ENCODE results near the gene MAPK10. TPM values are rescaled to one million over a fixed set of nuclear protein-coding genes. Genes with fewer than 3 reads are reported as not detected.

MAPK10 gene
- total RNA-seq, 4 donors from 2014 or later: 2.0 to 16.8 (median 4.1) TPM

DNA sequence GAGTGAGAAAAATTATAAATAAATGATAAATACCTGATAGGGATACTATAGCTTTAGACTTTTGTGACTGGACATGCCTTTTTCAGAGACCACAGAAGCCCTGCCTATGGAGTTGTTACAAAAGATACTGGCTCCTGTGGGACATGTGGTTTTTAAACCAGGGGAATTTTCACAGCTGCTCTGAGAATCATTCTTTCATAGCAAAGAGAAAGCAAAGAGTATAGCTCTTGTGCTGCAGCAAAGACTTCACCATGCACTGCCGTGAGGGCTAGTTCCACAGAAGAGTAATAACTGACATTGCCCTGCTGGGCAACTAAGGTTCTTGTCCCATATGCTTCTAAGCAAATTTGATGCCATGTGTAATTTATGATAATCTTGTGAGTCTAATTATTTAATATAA, 98.2 kb downstream of the MAPK10 start:
- TF ChIP-seq, protein P1, sequence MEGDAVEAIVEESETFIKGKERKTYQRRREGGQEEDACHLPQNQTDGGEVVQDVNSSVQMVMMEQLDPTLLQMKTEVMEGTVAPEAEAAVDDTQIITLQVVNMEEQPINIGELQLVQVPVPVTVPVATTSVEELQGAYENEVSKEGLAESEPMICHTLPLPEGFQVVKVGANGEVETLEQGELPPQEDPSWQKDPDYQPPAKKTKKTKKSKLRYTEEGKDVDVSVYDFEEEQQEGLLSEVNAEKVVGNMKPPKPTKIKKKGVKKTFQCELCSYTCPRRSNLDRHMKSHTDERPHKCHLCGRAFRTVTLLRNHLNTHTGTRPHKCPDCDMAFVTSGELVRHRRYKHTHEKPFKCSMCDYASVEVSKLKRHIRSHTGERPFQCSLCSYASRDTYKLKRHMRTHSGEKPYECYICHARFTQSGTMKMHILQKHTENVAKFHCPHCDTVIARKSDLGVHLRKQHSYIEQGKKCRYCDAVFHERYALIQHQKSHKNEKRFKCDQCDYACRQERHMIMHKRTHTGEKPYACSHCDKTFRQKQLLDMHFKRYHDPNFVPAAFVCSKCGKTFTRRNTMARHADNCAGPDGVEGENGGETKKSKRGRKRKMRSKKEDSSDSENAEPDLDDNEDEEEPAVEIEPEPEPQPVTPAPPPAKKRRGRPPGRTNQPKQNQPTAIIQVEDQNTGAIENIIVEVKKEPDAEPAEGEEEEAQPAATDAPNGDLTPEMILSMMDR (IDR thresholded peaks at IDR 0.05): no peak
- TF ChIP-seq EP300 (IDR thresholded peaks at IDR 0.05) (no peak), POLR2A (IDR thresholded peaks at IDR 0.05) (no peak), POLR2AphosphoS5 (IDR thresholded peaks at IDR 0.05) (no peak)
- Histone ChIP-seq H3K9me3 (no peaks in the 10 kb centered on the region), H3K27me3 (no peaks in the 10 kb centered on the region), H3K36me3 (no peaks in the 10 kb centered on the region), H3K27ac (no peak overlapping the region), H3K4me1 (no peaks in the 10 kb centered on the region), H3K4me3 (no peak overlapping the region)
- WGBS: 38% methylated on average over 1 of the region's 1 CpG
- no peak for DNase-seq (ENCODE audit: low spot score in 2 of 2)

DNA sequence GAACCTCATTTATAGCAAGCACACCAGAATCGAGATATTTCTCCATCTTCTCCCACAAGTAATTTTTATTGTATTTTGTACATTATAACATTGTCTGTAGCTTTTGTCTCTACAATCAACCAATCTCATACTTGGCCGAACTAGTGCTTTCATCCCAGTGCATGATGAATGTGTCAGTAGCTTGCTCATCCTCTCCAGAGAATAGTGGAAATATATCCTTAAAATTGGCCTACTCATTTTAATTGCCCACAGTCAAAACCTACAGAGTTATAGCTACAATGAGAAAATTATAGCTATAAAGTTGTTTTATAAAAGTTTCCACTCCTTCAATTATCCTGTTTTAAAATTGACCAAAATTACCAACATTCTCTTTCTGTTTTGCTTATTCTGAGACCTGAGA, 103.8 kb downstream of the MAPK10 start:
- TF ChIP-seq POLR2AphosphoS5 (IDR thresholded peaks at IDR 0.05): no peak
- TF ChIP-seq POLR2A (IDR thresholded peaks at IDR 0.05): no peak
- TF ChIP-seq, protein P1 (IDR thresholded peaks at IDR 0.05): no peak
- TF ChIP-seq EP300 (IDR thresholded peaks at IDR 0.05): no peak
- 80% methylated on average over 2 of the region's 2 CpGs for WGBS
- Histone ChIP-seq H3K36me3 (no peaks in the 10 kb centered on the region), H3K9me3 (no peaks in the 10 kb centered on the region), H3K27ac (no peak overlapping the region), H3K27me3 (no peaks in the 10 kb centered on the region), H3K4me1 (no peaks in the 10 kb centered on the region), H3K4me3 (no peak overlapping the region)
- no peak for DNase-seq (ENCODE audit: low spot score in 2 of 2)

DNA sequence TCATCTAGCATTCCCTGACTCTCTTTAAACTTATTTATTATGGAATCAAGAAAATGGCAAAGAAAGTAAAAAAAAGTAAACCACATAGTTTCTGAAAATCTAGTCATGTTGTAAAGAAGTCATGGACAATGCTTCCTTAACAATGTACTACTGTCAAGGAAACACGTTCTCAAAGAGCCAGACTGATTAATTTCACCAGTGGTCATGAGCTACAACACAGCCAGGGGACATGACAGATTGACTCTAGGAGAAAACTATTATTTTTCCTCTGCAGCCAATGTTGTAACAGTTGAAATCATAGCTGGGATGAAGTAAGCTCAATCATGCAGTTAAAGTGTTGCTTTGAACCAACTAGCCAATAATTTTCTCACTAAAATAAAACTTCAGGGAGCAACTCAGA, 109.2 kb downstream of the MAPK10 start:
- no peaks in the 10 kb centered on the region for H3K4me1 ChIP-seq
- no peaks in the 10 kb centered on the region for H3K36me3 ChIP-seq
- TF ChIP-seq POLR2AphosphoS5 (IDR thresholded peaks at IDR 0.05) (no peak), EP300 (IDR thresholded peaks at IDR 0.05) (no peak), POLR2A (IDR thresholded peaks at IDR 0.05) (no peak)
- TF ChIP-seq, protein P1 (IDR thresholded peaks at IDR 0.05): no peak
- H3K27me3 ChIP-seq: no peaks in the 10 kb centered on the region
- H3K27ac ChIP-seq: no peak overlapping the region
- DNase-seq (ENCODE audit: low spot score in 2 of 2): no peak
- WGBS: 62% methylated on average over 1 of the region's 1 CpG
- no peaks in the 10 kb centered on the region for H3K9me3 ChIP-seq
- H3K4me3 ChIP-seq: no peak overlapping the region

DNA sequence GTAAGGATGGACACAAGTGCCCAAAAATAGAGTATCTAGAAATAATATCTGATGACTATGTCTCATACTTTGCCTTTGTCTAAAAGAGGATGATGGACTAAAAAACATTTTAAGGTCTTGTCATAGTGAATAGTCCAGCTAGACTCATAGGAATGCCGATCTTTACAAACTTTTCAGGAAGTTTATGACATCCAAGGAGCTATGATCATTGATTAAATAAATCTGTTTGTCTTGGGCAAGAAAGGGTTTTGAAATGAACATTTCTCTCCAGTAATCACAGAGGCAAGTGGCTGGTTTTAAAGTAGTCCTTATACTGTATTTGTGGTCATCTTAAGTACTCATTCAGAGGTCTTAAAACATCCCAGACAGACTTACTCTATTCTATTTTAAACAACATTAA, 109.8 kb downstream of the MAPK10 start:
- no peaks in the 10 kb centered on the region for H3K27me3 ChIP-seq
- 89% methylated on average over 1 of the region's 1 CpG for WGBS
- TF ChIP-seq POLR2A (IDR thresholded peaks at IDR 0.05) (no peak), POLR2AphosphoS5 (IDR thresholded peaks at IDR 0.05) (no peak), EP300 (IDR thresholded peaks at IDR 0.05) (no peak)
- TF ChIP-seq, protein P1 (IDR thresholded peaks at IDR 0.05): no peak

DNA sequence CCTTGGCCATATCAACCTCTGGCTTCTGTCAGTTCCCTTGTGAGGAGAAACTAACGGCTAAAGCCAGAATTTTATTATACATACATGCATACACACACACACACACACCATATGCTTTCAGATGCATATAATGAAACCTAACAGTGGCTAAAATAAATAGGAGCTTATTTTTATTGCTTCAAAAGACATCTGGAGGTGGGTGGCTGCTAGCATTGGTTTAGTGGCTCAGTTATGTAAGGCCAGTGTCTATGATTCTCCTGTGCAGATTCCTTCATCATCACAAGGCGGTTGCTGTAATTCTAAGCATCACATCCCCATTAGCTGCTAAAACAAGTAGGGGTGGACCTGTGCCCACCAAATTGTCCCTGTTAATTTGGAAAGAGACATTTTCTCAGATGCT, 110.8 kb downstream of the MAPK10 start:
- WGBS: 80% methylated on average over 2 of the region's 2 CpGs
- TF ChIP-seq EP300 (IDR thresholded peaks at IDR 0.05) (no peak), POLR2AphosphoS5 (IDR thresholded peaks at IDR 0.05) (no peak), POLR2A (IDR thresholded peaks at IDR 0.05) (no peak)
- TF ChIP-seq, protein P1 (IDR thresholded peaks at IDR 0.05): no peak
- H3K36me3 ChIP-seq: no peaks in the 10 kb centered on the region
- H3K27me3 ChIP-seq: no peaks in the 10 kb centered on the region
- DNase-seq (ENCODE audit: low spot score in 2 of 2): no peak
- H3K9me3 ChIP-seq: no peaks in the 10 kb centered on the region
- no peak overlapping the region for H3K27ac ChIP-seq
- H3K4me3 ChIP-seq: no peak overlapping the region
- H3K4me1 ChIP-seq: no peaks in the 10 kb centered on the region

More for the DNA sequence above, 109.8 kb downstream of the MAPK10 start:
- Histone ChIP-seq H3K9me3 (no peaks in the 10 kb centered on the region), H3K36me3 (no peaks in the 10 kb centered on the region), H3K27ac (no peak overlapping the region), H3K4me3 (no peak overlapping the region), H3K4me1 (no peaks in the 10 kb centered on the region)
- DNase-seq (ENCODE audit: low spot score in 2 of 2): no peak
